OCI-M2 (cell line): Measurements from ENCODE around the gene SFXN2.

Source experiments
- DNase-seq: peaks from one replicate; lab custom pipeline; 2025; ENCODE audit not compliant: unreplicated experiment; lab: John Stamatoyannopoulos, UW

Gene SFXN2

DNA sequence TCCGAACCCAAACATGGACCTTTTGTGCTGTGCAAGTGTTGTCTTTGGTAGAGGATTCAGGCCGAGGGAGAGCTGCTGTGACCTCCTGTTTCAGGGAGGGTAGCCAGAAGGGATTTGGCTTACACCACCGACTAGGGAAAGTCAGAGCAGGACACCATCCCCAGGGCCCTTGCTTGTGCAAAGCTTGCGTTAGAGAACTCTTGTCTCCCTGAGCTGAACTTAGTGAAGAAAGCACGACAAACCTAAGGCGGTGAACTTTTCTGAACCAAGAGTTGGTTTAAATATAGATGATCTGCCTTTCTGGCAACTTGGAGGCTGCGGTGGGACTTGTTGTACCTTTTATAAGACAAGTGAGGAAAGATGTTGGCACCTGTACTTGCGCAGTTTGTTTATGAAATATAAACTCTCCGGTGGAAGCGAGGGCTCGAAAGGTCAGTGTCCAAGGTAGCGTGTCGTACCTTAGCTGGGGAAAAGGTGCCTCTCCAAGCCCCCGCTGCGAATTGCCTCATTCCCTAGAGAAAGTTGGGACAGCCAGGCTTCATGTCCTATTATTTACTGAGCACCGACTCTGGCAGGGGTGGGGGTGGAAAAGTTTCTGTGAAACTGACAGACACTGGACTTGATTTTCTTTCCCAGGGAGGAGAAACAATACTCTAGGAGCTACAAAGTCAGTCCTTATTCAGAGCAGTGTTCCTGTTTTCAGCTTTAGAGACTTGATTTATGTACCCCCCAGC, 60.9 kb downstream of the SFXN2 start:
- no peak for DNase-seq

- DNase-seq: no peak
Observed at GRCh38 chr10:102775935-102776669, 61.7 kb downstream of the SFXN2 start.

DNA sequence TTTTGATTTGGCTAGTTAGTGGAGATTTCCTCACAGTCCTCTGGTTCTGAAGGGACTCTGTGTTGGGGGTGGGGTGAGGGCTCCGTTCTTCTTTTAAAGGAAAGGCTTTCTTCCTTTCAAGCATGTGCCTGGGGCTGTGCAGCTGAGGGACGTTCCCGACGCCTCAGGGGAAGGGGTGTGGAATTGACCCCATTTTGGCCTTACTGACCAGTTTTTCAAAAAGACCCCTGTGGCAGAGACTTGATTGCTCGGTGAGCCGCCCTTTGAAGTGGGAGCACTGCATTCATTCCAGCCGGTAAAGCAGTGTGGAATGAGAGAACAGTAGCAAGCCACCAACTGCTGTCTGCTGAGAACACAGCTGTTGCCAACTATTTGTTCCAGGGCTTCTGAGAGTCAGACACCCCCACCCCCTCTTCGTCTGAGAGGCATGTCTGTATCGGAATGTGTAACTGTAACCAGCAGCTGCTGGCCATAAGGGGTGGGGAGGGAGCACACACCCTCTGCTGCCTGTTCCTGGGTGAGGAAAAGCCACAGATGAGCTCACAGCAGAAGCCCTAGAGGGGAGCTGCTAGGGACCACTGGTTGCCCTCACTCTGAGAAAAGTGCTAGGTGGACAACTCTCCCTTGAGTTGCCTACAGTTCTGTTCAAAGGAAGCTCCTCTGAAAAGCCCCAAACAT, 62.5 kb downstream of the SFXN2 start:
- no peak for DNase-seq

DNA sequence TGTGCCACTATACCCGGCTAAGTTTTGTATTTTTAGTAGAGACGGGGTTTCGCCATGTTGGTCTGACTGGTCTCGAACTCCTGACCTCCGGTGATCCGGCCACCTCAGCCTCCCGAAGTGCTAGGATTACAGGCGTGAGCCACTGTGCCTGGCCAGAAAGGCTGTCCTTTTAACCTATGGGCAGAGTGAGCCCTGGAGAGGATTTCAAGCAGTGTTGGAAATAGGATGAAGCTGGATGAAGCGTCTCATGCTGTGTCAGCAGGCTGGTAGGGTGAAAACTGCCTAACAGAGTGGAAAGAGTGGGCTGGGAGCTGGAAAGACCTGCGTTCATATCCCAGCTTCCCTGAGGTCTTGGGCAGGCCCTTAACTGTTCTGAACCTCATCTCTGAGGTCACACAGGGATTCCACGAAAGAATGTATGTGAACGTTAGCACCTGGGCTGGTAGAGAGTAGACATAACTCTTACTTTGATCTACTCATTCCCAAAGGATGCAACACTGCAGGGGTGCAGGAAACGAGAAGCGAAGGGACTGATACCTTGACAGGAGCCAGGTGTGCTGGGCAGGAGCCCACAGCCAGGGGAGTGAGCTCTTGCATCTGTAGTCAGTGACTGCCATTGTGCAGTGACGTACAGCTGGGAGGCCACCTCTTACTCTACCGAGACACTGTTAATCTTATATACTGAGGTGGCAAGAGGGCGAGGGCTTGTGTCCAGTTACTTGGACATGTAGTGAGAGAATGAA, 63.4 kb downstream of the SFXN2 start:
- DNase-seq: no peak

GRCh38 chr10:102778781-102779180, 64.3 kb downstream of the SFXN2 start:
- no peak for DNase-seq

DNA sequence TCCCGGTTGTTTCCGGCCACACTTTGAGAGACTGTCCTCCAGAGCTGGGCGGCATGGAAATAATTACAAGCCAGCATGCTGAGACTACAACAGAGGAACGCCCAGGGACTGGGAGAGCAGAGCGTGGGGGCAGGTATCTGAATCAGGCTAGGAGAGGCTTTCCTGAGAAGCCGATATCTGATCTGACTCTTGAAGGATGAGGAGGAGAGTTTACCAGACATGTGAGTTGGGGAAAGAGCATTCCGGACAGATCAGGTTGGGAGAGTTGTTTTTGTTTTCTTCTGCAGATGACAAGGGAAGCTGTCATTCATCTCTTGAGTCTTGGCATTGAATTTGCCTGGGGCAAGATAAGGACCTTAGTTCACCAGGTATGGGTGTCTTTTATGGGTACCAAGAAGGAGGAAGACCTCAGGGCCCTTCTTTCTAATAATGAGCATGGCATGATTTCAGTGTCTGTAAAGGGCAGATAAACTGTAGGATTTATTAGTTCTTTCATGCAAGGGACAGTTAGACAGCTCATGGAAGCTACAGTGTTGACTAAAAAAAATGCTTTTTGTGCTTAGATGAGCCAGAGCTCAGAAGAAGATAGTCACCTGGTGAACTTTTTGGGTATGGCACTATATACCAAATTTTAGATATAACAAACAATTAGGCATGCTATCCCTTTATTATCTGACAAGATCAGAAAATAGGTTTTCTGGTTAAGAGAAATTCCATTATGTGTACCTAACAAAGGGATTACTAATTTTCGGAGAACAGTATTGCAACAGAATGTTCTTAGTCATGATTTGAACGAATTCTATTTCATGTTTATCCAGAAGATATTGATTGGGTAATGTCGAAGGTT, 65.5 kb downstream of the SFXN2 start:
- no peak for DNase-seq

DNA sequence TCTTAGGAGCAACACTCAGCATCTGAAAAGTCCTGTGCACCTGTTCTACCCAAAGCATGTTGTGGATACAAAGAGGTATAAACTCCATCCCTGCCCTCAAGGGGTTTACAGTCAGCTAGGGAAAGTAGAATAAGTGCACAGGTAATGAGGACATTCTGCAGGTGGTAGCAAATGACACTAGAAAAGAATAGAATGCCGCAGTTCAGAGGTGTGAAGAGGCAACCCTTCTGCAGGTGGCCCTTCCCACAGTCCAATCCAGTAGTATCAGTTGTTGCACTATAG, 66.0 kb downstream of the SFXN2 start:
- no peak for DNase-seq

GRCh38 chr10:102781090-102781920, 66.9 kb downstream of the SFXN2 start:
- DNase-seq: peak; percentile 74

DNA sequence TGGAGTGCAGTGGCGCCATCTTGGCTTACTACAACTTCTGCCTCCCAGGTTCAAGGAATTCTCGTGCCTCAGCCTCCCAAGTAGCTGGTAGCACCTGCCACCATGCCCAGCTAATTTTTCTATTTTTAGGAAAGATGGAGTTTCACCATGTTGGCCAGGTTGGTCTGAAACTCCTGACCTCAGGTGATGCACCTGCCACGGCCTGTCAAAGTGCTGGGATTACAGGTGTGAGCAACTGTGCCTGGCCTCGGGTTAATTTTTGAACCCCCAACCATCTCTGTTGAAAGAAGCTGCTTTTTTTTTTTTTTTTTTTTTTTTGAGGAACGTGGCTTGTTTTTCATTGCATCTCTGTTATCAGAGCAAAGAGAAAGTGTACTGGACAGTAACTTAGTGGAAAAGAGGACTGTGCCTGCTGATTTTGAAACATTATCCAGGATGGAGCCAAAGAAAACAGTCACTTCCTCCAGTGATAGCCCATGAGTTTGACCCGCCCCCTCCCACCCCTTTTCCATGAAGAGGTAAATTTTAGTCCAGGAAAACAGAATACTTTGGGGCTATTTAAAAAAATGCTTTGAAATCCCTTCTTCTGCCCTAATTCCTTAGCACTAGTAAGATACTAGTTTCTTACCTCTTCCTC, 67.6 kb downstream of the SFXN2 start:
- peak; percentile 63 for DNase-seq

DNA sequence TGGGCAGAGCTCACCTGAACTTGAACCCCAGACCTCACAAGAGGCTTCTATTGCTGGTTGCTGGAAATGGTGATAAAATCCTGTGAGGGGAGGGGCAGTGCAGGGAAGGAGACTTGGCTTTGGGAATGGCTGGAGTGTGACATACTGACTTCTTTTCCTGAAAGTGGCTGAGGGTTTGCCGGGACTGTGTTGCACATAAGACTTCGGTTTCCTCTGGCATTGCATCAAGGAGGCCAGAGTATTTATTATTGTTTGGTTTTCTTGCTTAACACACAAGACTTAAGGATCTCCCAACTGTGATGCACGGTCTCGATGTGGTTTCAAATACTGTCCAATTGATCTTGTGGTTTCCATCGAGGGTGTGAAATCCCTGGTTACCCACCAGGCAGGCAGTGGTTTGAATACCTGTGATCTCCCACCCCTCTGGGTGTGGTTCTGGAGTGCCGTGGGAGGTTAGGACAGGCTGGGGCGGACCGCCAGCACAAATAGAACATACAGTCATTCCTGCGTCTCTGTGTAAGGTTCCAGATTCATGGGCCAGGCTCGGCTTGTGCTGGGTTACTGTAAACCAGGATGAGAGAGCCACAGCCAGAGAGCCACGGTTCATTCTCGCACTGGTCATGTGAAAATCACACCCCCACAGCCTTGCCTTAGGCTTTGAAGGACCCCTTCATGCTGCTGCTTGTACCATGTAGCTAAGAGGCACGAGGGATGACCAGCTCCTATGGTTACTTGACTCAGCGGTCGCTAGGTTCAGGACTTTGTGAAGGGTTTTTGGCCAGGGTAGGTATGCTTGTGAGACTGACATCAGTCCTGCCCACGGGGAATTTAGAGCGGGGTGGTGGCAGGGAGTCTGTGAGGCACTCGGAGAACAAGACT, 68.5 kb downstream of the SFXN2 start:
- DNase-seq: no peak

DNA sequence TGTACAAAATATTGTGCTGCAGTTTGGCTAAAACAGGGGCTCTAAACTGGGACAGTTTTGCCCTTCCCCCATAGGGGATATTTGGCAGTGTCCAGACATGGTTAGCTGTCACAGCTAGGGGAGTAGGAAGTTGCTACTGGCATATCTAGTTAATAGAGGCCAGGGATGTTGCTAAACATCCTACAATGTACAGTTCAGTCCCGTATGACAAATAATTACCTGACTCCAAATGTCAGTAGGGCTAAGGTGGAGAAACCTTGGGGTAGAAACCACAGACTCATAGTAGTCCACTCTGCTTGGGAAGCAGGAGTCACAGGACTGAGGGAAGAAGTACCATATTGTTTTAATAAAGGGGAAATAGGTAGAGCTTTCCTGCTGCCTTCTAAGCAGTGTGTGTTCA, 69.1 kb downstream of the SFXN2 start:
- DNase-seq: no peak

DNA sequence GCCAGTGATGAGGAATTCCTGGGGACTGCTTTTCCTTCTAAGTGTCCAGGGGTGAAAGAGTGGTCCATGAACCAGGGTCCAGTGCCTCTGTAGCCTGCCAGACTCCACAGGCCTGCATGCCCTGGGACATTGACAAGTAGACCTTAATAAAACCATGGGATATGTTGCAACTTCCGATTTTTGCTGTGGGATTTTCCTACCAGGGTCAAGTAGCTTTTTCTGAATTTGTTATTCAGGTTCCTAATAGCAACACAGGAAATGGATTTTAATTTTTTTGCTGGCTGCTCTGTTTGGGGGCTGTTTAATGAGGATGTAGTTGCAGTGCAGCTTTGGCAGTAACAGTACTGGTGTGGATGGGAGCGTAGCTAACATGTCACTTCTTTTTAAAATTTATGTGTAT, 71.4 kb downstream of the SFXN2 start:
- DNase-seq: no peak

DNA sequence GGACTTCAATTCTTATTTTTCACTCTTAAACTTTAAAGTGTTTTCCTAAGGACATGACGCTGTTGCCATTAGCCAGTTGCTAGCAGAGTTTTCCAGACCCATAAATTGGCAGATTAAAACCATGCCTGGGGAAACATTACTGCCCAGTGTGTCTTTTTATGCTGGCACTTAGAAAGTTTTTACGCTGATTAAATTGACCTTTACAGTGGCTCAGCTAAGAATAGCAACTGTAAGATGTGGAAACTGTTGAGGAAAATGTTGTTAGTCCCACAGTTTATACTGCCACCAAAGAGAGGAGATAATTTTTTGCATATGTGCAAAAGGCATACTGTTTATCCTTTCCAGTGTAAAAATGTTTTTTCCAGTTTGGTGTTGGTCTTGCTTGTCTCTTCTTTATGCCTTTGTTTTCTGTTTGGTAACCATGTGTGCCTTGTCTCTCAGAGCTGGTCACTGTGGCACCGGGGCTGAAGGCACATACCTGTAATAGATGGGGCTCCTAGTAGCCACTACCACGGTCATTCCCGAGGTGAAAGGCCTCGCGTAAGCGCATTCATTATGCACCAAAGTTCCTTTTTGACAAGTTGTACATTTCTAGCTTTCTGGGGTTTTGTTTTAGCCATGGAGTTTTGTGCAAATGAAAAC, 77.4 kb downstream of the SFXN2 start:
- DNase-seq: no peak
